Thyroid gland (tissue), 4 donors: ENCODE results near the gene COMMD4. TPM values are rescaled to one million over a fixed set of nuclear protein-coding genes. Genes with fewer than 3 reads are reported as not detected.
A peak's percentile ranks its signal among the peaks of the same experiment; 100 is the strongest.
"Not testable (repeated sequence)": the region's sequence is repeated elsewhere in the genome, so short reads cannot be mapped to it uniquely, and the experiment has no call there.

ENCODE experiments used
- DNase-seq, 2 donors: peaks; one replicate each; pipeline ENCODE4 v3.0.0-alpha.2; 2019
- H3K27ac ChIP-seq, 3 donors: fragments of 200-600 bp; sonication (generic); 1 replicate in 2 of 3; 2 replicates in 1 of 3; pipeline ENCODE4 v1.5.1; 2016 to 2019; ENCODE audit warnings: mild to moderate bottlenecking in 1 of 3, moderate library complexity in 1 of 3
- H3K27me3 ChIP-seq: fragments of 200-600 bp; sonication (generic); one replicate; pipeline ENCODE4 v1.5.1; 2019
- H3K36me3 ChIP-seq, 2 donors: fragments of 200-600 bp; sonication (generic); one replicate each; pipeline ENCODE4 v1.5.1; 2016 to 2019
- H3K4me1 ChIP-seq, 2 donors: fragments of 200-600 bp; sonication (generic); one replicate each; pipeline ENCODE4 v1.5.1; 2017 to 2019
- H3K4me3 ChIP-seq, 3 donors: fragments of 200-600 bp; sonication (generic); replicated peaks in 1 of 3; 1 replicate in 2 of 3; 2 replicates in 1 of 3; pipeline ENCODE4 v1.5.1; 2016; ENCODE audit warnings: mild to moderate bottlenecking in 1 of 3
- H3K9me3 ChIP-seq: fragments of 200-600 bp; sonication (generic); one replicate; pipeline ENCODE4 v1.5.1; 2017
- CTCF ChIP-seq, 6 experiments: fragments of 200-600 bp in 3 of 6; fragments of 450-650 bp in 3 of 6; sonication (generic) in 3 of 6; IDR thresholded peaks; one replicate each; pipeline ENCODE4 v1.5.1; 2016 to 2019; ENCODE audit warnings: antibody characterized with exemption in 6 of 6, mild to moderate bottlenecking in 2 of 6, inconsistent platforms in 1 of 6, moderate library complexity in 1 of 6
- POLR2A ChIP-seq, 2 donors: fragments of 450-650 bp; IDR thresholded peaks; one replicate each; pipeline ENCODE4 v1.6.1; 2017; ENCODE audit warnings: antibody characterized with exemption in 2 of 2, mild to moderate bottlenecking in 2 of 2, moderate library complexity in 1 of 2
- whole genome bisulfite sequencing, 2 donors: methylation state at CpG; one replicate each; pipeline ENCODE4 v1.1.5; 2017; 5-methylcytosine and 5-hydroxymethylcytosine counted together
- intact Hi-C: fragments of 100-400 bp; cut with DNase I; formaldehyde crosslinking; loops from one replicate; pipeline ENCODE4 v1.15.1; 2023
- total RNA-seq, 4 donors: library from RNA; depleted of rRNA; stranded (reverse); fragments of >200 nt; gene quantifications; one replicate each; pipeline ENCODE4 v1.2.3, GENCODE V29; 2016

COMMD4 gene
- total RNA-seq, 4 donors from 2014 or later: 58.1 to 83.6 (median 61.1) TPM

DNA sequence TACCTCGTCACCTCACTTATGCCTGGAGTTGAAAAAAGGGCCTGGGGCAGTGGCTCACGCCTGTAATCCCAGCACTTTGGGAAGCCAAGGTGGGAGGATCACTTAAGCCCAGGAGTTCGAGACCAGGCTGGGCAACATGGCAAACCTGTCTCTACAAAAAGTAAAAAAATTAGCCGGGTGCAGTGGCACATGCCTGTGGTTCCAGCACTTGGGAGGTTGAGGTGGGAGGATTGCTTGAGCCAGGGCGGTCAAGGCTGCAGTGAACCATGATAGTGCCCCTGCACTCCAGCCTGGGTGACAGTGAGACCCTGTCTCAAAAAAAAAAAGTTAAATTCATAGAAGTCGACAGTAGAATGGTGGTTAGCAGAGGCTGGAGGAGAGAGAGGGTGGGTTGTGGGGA lies 6.4 kb downstream of the COMMD4 start:
- intact Hi-C loops: no loop called here
- DNase-seq: no peak
- Histone ChIP-seq H3K27ac (no peak overlapping the region), H3K4me1 (no peaks in the 10 kb centered on the region), H3K4me3 (no peak overlapping the region), H3K36me3 (no peaks in the 10 kb centered on the region), H3K27me3 (no peaks in the 10 kb centered on the region), H3K9me3 (no peaks in the 10 kb centered on the region)
- WGBS, 2 donors: 92 to 93% methylated on average over 6 of the region's 6 CpGs
- TF ChIP-seq CTCF (IDR thresholded peaks at IDR 0.05): no peak
- TF ChIP-seq POLR2A (IDR thresholded peaks at IDR 0.05): no peak

GRCh38 chr15:75343953-75344352 lies 8.1 kb downstream of the COMMD4 start:
- H3K4me3 ChIP-seq, intact Hi-C loops, H3K36me3 ChIP-seq, H3K27ac ChIP-seq, H3K27me3 ChIP-seq, DNase-seq, H3K9me3 ChIP-seq, H3K4me1 ChIP-seq: not testable (repeated sequence)
- 44 to 46% methylated on average over 8 of the region's 8 CpGs for WGBS, 2 donors

GRCh38 chr15:75346796-75347221 lies 10.9 kb downstream of the COMMD4 start, which contains the start of gene NEIL1:
Gene NEIL1, plus strand, starts transcription at chr15:75347039. Its CDS starts 1,867 bp downstream, at chr15:75348906.
- TF ChIP-seq CTCF (IDR thresholded peaks at IDR 0.05): no peak
- TF ChIP-seq POLR2A (IDR thresholded peaks at IDR 0.05): no peak
- Histone ChIP-seq H3K27ac (peak within 1 kb of the TSS; percentile 34 to 53 (median 35)), H3K9me3 (no peaks in the 10 kb centered on the region), H3K36me3 (no peaks in the 10 kb centered on the region), H3K4me3 (peak within 1 kb of the TSS; percentile 60 to 89 (median 87)), H3K4me1 (peaks cover 6 to 12% of the 10 kb centered on the region in 2 donors), H3K27me3 (no peaks in the 10 kb centered on the region)
- 24 to 25% methylated on average over 20 of the region's 20 CpGs for WGBS, 2 donors
- DNase-seq: peak; percentile 20 to 33
- intact Hi-C loops: no loop called here

DNA sequence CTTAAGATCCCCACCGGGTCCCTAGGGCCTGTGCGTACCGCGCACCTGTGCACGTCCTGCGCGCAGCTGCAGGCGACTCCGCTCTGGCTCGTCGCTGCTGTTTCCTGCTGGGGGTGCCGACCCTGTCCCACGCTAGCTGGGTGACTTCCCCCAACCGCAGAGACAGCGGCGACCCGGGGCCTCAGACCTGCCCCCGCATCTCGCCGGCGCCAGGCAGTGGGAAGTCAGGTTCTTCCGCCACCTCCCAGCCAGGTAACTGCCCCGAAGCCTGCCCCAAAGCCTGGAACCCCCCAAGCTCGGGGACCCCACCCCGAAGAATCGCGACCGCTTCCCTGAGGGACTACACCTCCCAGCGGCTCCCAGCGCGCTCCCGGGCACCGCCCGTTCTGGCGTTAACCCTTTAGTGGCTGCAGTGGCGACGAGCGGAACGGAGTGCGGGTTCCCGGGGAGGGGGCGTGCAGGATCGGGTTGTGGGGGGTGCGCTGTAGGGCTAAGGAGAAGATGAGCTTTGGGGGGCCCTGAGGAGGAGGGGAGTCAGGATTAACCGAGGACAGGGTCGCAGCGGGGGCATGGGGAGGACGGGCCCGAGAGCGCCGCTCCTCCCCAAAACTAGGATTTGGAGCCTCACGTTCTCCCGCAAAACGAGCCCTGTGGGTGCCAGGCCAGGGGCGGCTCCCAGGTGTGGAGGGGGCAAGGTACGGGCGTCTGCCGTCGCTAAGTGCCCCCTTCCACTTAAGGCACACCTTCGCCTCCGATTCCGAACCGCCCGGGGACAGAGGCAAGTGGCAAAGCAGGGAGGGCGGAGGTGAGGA lies 11.6 kb downstream of the COMMD4 start:
- Histone ChIP-seq H3K9me3 (no peaks in the 10 kb centered on the region), H3K27ac (peak overlapping the region; percentile 34 to 53 (median 35)), H3K4me1 (peaks cover 6 to 12% of the 10 kb centered on the region in 2 donors), H3K27me3 (no peaks in the 10 kb centered on the region), H3K36me3 (no peaks in the 10 kb centered on the region), H3K4me3 (peak overlapping the region; percentile 60 to 89 (median 87))
- intact Hi-C loops: no loop called here
- DNase-seq: peak; percentile 51 to 57
- 1% methylated on average over 18 to 19 of the region's 65 CpGs for WGBS, 2 donors
- TF ChIP-seq POLR2A (IDR thresholded peaks at IDR 0.05) (peak in 1 of 2 donors; percentile 19), CTCF (IDR thresholded peaks at IDR 0.05) (no peak)

DNA sequence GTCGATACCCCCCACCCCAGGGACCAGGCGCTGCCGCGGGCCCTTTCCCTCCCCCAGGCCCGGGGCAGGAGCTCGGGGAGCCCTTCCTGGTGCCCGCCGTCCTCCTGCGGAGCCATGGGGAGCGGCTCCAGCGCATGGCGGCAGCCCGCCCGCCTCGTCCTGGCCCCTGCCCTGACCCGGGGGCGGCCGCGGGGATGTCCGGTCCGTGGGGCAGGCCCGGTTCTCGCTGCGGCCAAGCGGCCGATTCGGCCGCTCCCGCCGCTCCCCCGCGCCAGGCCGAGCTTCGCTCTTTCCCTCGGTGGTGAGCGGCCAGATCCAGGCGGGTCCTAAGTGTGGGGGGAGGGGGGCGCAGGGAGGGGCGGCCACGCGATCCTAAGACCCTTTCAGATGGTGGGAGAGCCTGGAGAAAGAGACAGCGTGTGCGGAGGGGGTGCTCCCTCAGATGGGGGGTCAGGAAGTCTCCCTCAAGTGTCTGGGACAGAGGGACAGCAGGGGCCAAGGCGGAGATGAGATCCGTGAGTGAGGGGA lies 12.2 kb downstream of the COMMD4 start:
- intact Hi-C loops: no loop called here
- Histone ChIP-seq H3K36me3 (no peaks in the 10 kb centered on the region), H3K4me1 (peaks cover 6 to 12% of the 10 kb centered on the region in 2 donors), H3K9me3 (no peaks in the 10 kb centered on the region), H3K4me3 (peak overlapping the region; percentile 60 to 89 (median 87)), H3K27me3 (no peaks in the 10 kb centered on the region), H3K27ac (peak overlapping the region in 2 of 3 donors; percentile 35 to 53)
- peak; percentile 23 to 29 for DNase-seq
- 1 to 4% methylated on average over 8 to 17 of the region's 45 CpGs for WGBS, 2 donors
- TF ChIP-seq CTCF (IDR thresholded peaks at IDR 0.05): no peak
- no peak for TF ChIP-seq POLR2A (IDR thresholded peaks at IDR 0.05)
